ENCODE results near the gene STARD13.

DNA sequence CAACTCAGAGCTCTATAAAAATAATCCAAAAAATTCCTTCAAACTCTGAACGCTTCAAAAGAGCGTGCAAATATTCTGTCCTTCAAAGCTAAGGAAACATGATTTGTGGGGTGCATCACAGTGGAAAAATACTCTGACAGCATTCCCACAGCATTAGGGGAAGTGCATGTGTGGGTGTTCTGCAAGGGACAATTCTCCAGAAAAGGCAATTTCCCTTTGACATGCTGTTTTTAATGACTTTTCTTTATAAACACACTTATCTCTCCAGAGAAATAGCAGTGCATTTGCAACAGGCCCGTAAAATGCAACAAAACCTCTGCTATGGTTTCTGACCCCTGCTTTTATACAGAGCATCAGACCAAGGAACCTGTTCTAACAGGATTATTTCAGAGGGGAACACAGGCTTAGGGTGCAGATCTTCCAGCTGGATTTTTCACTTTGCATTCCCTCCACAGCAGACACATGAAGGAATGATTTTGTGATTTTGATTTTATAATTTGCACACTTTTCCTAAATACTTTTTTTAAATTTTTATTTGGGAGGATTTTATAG lies 226.7 kb downstream of the STARD13 start:
- TF ChIP-seq, protein P1, sequence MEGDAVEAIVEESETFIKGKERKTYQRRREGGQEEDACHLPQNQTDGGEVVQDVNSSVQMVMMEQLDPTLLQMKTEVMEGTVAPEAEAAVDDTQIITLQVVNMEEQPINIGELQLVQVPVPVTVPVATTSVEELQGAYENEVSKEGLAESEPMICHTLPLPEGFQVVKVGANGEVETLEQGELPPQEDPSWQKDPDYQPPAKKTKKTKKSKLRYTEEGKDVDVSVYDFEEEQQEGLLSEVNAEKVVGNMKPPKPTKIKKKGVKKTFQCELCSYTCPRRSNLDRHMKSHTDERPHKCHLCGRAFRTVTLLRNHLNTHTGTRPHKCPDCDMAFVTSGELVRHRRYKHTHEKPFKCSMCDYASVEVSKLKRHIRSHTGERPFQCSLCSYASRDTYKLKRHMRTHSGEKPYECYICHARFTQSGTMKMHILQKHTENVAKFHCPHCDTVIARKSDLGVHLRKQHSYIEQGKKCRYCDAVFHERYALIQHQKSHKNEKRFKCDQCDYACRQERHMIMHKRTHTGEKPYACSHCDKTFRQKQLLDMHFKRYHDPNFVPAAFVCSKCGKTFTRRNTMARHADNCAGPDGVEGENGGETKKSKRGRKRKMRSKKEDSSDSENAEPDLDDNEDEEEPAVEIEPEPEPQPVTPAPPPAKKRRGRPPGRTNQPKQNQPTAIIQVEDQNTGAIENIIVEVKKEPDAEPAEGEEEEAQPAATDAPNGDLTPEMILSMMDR (IDR thresholded peaks at IDR 0.05) = no peak
- no peak for TF ChIP-seq POLR2A (IDR thresholded peaks at IDR 0.05)
